ENCODE data around the gene CIB1. TPM values are rescaled to one million over a fixed set of nuclear protein-coding genes. Genes with fewer than 3 reads are reported as not detected.

CIB1 gene
- total RNA-seq, result 34.3 and 43.1 TPM in 2 replicates

DNA sequence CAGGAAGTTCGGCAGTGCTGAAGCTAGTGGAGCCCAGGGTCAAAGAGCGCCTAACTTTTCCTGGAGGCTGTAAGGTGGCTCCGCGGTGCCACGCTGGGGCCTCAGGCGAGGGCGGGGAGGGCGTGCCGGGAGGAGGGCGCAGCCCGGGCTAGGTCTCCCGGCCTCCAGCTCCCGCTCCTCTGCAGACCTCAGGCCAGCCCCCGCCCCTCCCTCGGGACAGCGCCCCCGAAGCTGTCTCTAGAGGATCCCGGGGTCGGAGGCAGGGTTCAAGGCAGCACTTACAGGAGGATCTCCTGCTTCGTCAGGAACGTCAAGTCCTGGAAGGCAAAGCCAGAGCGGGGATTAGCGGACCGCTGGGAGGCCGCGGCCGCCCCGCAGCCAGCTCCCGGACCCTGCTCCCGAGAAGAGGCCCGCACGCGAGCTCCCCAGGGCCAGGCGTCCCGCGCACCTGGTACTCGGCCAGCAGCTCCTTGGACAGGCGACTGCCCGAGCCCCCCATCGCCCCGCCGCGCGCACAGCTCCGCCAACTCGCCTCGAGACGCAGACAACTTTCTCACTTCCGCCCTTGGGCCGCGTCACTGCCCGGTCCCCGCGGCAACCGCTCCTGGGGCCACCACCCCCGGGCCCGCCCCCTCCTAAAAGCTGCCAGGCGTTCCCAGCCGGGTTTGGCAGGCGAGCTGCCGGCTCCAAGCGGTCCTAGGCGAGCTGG, at the start of gene CIB1:
Gene CIB1 (minus strand): TSS at position 555 of the 709 bp plus-strand sequence. CDS start 56 bp downstream, at position 499.

GRCh38 chr15:90265271-90266060, 31.7 kb upstream of the CIB1 start, which contains the start of gene NGRN:
NGRN (plus strand) TSS chr15:90265672; CDS start chr15:90265713, 41 bp downstream.

GRCh38 chr15:90249203-90249863, 15.6 kb upstream of the CIB1 start, which contains the start of gene TTLL13:
TTLL13 (plus strand) TSS chr15:90249556; CDS start chr15:90250631, 1,075 bp downstream.

DNA sequence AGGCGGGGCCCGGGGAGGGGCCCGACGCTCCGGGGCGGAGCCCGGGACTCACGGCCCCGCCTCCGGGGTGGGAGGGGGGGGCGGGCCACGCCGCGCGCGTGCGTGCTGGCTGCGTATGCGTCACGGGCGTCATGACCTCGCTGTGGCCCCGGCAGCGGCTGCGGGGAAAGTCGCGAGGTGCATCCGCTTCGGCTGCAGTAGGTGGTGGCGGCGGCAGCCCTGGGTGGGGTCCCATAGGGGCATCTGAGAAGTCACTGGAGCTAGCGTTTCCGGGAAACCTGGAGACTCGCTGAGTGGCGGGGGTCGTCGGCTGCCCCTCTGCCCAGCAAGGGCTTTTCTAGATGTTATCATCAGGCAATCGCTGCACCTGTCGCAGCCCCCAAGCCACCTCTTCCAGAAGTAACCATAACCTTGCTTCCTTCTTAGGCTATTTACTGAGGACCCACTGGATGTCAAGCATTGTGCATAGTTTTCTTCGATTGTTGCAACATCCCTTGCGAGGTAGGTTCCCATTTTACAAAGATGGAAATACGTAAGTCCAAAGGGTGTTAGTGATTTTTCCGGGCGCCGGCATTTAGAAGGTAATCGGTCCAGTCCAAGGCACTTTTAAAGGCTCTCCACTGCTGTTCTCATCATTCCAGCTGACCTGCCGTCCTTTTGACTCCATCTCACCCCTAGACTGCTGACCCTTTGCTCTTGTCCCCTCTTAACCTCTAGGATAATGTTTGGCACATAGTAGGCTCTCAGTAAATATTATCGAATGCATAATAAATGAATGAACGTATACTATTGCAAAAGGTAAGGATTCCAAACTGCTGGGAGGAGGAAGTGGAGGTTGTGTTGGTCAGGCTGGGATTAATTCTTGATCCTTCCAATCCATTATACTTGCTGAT, 601 bp upstream of the CIB1 start, which contains the start of gene GDPGP1:
Gene GDPGP1 (plus strand): TSS at position 114 of the 893 bp plus-strand sequence. CDS start 6,700 bp downstream, outside the sequence.

GRCh38 chr15:90201130-90201943, 32.4 kb downstream of the CIB1 start, which contains the start of gene SEMA4B:
SEMA4B (plus strand) TSS chr15:90201330; CDS start chr15:90201579, 249 bp downstream.

Other genes starting within 250 kb of the CIB1 start
- 8.3 and 8.7 TPM in 2 replicates for gene ZNF710, start 232.6 kb downstream of the CIB1 start, total RNA-seq
- 58.7 and 60.8 TPM in 2 replicates for gene IDH2, start 131.5 kb downstream of the CIB1 start, total RNA-seq
- gene SEMA4B, start 32.6 kb downstream of the CIB1 start, total RNA-seq, result 17.7 and 23.7 TPM in 2 replicates
- 7.8 and 7.9 TPM in 2 replicates for gene GDPGP1, start 268 bp upstream of the CIB1 start, total RNA-seq
- gene TTLL13, start 15.6 kb upstream of the CIB1 start, total RNA-seq, result not detected in 2 replicates
- gene NGRN, start 31.7 kb upstream of the CIB1 start, total RNA-seq, result 59.9 and 75.8 TPM in 2 replicates
- gene ZNF774, start 118.3 kb upstream of the CIB1 start, total RNA-seq, result 0.32 TPM in 1 of 2 replicates, not detected in the other
- gene IQGAP1, start 154.3 kb upstream of the CIB1 start, total RNA-seq, result 104 and 122 TPM in 2 replicates

Measured in cardiac atrium fibroblast (primary cell).